GM19239 (cell line): ENCODE data around the gene SYF2.
"Not testable (repeated sequence)": the region's sequence is repeated elsewhere in the genome, so short reads cannot be mapped to it uniquely, and the experiment has no call there.

Experiments
- DNase-seq: peaks from one replicate; pipeline ENCODE4 v3.0.0; 2011; ENCODE audit warnings: low spot score; ENCODE audit not compliant: insufficient read length
- FAIRE-seq: peaks from 2 replicates; lab custom pipeline; 2011; peaks lifted over from hg19 to GRCh38; lab: Jason Lieb, UNC

Gene SYF2

GRCh38 chr1:25187904-25188303 is 44.4 kb downstream of the SYF2 start:
- not testable (repeated sequence) for FAIRE-seq

GRCh38 chr1:25187077-25187476 is 45.2 kb downstream of the SYF2 start:
- FAIRE-seq = no peak
- no peak for DNase-seq

More at GRCh38 chr1:25187904-25188303, 44.4 kb downstream of the SYF2 start:
- DNase-seq = not testable (repeated sequence)

DNA sequence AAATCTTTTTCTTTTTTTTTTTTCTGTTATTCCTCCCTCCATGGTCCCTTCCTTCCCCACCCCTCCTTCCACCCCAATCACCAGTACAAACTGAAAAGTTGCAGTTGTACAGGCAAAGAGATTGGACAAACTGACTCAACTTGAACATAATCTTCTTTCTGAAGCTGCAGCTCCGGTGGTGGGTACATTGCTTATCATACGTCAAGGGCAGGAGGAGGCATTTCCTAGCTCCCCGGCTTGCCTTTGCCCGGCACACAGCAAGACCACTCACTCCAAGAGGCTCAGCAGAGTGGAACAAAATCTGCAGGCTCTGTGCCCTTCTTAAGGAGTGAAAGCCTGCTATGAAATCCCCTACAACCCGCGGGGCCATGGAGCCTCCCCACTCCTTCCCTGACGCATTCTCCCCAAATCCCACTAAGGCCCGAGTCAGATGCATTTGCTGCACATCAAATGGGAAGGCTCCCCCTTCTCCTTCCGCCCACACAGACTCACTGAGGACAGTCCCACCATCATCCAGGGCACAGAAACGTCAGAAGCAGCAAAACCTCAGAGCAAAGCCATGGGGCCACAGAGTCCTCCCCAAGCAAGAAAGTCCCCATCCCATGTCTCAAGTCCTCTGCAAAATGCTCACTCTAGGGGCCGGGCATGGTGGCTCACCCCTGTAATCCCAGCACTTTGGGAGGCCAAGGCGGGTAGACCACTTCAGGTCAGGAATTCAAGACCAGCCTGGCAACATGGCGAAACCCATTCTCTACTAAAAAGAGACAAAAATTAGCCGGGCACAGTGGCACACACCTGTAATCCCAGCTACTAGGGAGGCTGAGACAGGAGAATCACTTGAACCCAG is 45.9 kb downstream of the SYF2 start:
- FAIRE-seq (no peak), DNase-seq (no peak)

DNA sequence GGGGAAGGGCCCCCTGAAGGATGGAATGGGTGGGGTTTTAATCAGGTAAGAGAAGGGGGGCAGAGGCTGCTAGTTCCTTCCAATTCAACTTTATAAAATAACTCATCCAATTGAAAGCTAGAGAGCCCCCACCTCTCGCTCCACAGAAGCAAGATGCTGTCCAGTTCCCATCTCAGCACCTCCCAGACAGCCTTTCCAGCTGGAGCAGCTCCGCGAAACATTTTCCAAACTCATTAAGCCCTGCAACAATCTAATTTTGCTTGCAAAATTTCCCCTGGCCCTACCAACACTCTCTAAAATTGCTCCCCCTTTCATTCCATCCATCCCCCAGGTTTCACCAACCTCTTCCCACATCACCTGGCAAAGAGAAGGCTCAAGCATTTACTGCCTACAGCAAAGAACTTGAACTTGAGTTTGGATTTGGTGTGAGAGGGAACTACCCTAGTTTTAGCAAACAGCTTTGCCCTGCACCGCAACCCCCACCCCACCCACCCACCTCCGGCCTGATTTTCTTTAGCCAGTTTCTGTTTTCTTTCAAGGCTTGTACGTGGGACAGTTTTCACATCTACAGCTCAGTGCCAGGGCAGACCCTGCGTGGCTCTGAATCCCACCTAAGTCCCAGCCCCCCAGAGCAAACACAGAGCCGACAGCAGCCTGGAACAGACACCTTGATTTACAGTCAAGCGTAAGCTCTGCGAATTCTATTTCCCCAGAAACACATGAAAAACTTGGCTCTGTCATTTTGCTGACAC is 46.7 kb downstream of the SYF2 start:
- FAIRE-seq = no peak

DNA sequence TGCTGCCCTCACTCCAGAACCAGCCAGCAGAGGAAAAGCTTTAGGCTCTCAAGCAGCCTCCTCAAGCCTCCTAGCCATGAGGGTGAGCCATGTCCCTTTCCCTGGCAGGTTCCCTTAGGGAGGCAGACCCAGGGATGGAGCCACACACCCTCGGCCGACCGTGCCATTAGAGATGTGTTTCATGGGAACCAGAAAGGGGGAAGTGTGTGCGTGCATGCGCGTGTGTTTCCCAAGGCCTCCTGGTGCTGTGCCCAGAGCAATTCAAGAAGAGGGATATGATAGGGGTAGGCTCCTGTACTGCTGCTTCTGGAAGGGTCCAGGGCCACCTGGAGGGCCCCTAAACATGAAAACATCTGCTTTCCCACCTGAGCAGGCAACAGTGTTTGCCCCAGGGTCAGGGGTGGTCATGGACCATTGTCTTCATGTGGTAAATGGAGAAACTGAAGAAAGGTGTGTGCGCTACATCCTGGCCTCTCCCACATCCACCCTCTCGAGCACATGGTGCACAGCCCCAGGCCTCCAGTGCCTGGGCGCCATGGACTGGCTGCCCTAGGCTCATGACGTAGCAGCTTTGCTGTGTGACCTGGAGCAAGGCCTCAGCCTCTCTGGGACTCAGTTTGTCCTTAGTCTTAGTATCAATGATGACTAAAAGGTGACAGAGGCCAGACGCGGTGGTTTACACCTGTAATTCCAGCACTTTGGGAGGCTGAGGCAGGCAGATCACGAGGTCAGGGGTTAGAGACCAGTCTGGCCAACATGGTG is 48.1 kb downstream of the SYF2 start:
- DNase-seq = no peak

More for the DNA sequence above, 46.7 kb downstream of the SYF2 start:
- no peak for DNase-seq

DNA sequence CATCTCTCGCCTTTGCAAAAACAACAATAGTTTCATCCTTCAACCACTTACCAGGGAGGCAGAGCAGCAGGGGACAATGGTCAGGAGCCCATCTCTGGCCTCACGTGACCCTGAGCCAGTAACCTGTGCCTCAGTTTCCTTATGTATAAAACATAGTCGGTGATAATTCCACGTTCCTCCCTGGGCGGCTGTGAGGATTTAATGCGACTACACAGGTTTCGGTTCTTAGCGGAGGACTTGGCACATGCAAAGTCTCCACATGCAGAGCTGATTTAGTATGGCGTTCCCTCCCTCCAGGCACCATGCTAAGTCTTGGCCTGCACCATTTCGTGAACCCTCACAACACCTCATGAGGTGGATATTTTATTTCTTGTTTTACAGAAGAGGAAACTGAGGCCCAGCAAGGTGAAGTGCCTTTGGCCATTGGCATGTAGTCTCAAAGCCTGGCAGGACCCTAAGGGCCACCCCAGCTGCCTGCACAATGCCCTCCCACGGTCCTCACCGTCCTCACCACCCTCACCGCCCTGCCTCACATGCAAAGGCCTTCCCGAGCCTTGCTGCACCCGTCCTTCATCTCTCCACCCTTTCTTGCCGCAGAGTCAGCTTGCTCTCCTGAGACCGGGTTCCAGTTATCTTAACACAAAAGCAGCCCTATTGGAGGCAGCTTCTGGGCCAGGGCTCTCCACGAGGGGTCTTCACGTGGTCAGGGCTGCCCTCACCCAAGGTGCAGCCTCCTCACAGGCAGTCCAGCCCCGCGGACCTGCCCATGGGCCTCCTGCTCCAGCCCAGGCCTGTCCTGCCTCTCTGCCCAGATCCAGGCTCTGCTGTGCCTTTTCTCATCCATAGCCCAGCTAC is 48.9 kb downstream of the SYF2 start:
- FAIRE-seq = no peak
- DNase-seq = no peak

More for the DNA sequence above, 48.1 kb downstream of the SYF2 start:
- FAIRE-seq = no peak

DNA sequence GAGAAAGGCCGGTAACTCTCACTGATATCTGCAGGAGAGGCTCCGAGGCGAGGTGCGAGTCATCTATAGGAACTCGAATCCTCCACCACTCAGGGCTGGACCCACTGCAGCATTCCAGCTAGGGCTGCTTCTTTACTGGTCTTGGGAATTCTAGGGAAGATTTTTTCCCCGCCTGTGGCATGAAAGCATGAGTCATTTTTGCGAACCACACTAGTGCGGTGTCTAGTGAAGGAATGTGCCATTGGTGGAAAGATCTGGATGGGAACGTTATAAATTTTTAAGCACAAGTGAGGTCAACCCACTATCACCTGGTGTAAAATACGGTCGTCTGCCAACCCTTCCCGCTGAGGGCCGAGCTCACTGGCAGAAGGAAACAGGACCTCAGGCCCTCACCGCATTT is 49.7 kb downstream of the SYF2 start:
- DNase-seq = no peak
- FAIRE-seq = no peak

GRCh38 chr1:25180996-25181395 is 51.3 kb downstream of the SYF2 start:
- DNase-seq = no peak
- FAIRE-seq = no peak

GRCh38 chr1:25178917-25179561 is 53.3 kb downstream of the SYF2 start:
- FAIRE-seq (no peak), DNase-seq (no peak)

GRCh38 chr1:25174730-25175612 is 57.3 kb downstream of the SYF2 start:
- no peak for FAIRE-seq

GRCh38 chr1:25174363-25174729 is 58.0 kb downstream of the SYF2 start:
- FAIRE-seq = no peak

More at GRCh38 chr1:25174730-25175612, 57.3 kb downstream of the SYF2 start:
- no peak for DNase-seq

DNA sequence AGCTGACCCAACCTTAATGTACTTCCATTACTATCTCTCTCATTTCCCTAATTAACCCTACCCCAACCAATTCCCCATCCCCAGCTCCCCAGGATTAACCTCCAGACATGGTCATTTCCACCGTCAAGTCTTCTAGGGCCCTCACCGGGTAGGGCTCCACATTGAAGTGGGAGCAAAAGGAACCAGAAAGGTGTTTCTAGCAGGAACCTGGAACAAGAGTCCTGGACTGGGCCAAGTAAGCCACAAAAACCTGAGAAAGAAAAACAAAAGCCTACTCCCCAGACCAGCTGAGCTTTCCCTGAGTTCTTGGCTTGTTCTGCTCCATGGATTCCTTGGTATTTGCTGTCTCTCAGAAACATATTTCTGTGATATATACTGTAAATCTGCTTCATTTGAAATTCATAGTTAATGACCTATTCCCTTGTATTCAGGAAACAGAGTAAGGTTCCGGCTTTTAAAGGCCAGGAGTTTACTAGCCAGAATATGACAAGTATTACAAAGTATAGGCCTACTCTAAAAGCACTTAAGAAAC is 58.4 kb downstream of the SYF2 start:
- FAIRE-seq = no peak
- no peak for DNase-seq

More at GRCh38 chr1:25174363-25174729, 58.0 kb downstream of the SYF2 start:
- DNase-seq = no peak
